MCF 10A (cell line): ENCODE results near the gene TMOD1. TPM values are rescaled to one million over a fixed set of nuclear protein-coding genes. Genes with fewer than 3 reads are reported as not detected.

ENCODE experiments used
- BruUV-seq: library from RNA; stranded (reverse); fragments of 400-500 nt; replicated peaks from 2 replicates; lab custom pipeline; 2021; lab: Mats Ljungman, UMichigan
- CTCF ChIA-PET: fragments of 300-600 bp; sonication (Branson Sonifier 250); formaldehyde crosslinking; extraction: SDS; loops from one replicate; lab custom pipeline; 2021; ENCODE audit warnings: antibody characterized with exemption, inconsistent platforms; lab: Yijun Ruan, JAX
- POLR2A ChIA-PET: fragments of 300-600, 350-650 bp; sonication (Branson Sonifier 250); formaldehyde crosslinking; extraction: SDS; loops from one replicate; lab custom pipeline; 2020; ENCODE audit warnings: antibody characterized with exemption, inconsistent platforms; lab: Yijun Ruan, JAX
- DNase-seq: peaks from one replicate; pipeline ENCODE4 v3.0.0-alpha.2; 2018; ENCODE audit not compliant: unreplicated experiment
- H3K27ac Mint-ChIP-seq: one replicate; pipeline ENCODE4 v1.8.0; 2022; ENCODE audit warnings: mild to moderate bottlenecking, low read depth, mixed read lengths; ENCODE audit not compliant: unreplicated experiment
- H3K27me3 Mint-ChIP-seq: one replicate; pipeline ENCODE4 v1.8.0; 2022; ENCODE audit warnings: mixed read lengths; ENCODE audit not compliant: insufficient read depth, unreplicated experiment
- H3K36me3 Mint-ChIP-seq: one replicate; pipeline ENCODE4 v1.8.0; 2022; ENCODE audit warnings: mild to moderate bottlenecking, moderate library complexity, mixed read lengths; ENCODE audit not compliant: insufficient read depth, unreplicated experiment
- H3K4me1 Mint-ChIP-seq: one replicate; pipeline ENCODE4 v1.8.0; 2022; ENCODE audit warnings: mixed read lengths; ENCODE audit not compliant: insufficient read depth, unreplicated experiment
- H3K4me3 Mint-ChIP-seq: one replicate; pipeline ENCODE4 v1.8.0; 2022; ENCODE audit warnings: mild to moderate bottlenecking, moderate library complexity, mixed read lengths; ENCODE audit not compliant: unreplicated experiment
- H3K9me3 Mint-ChIP-seq: one replicate; pipeline ENCODE4 v1.8.0; 2022; ENCODE audit warnings: mixed read lengths; ENCODE audit not compliant: unreplicated experiment
- intact Hi-C: fragments of 100-400 bp; cut with micrococcal nuclease; formaldehyde crosslinking; loops from 2 replicates; pipeline ENCODE4 v1.14.1; 2022
- total RNA-seq: library from RNA; stranded (reverse); gene quantifications from 2 replicates; pipeline ENCODE4 v1.2.3, GENCODE V29; 2022
- TF ChIP-seq, protein P1 (sequence below): fragments of 200-600 bp; IDR thresholded peaks from one replicate; pipeline ENCODE4 v1.8.0; 2022; ENCODE audit warnings: antibody characterized with exemption, mild to moderate bottlenecking; ENCODE audit not compliant: unreplicated experiment

Gene TMOD1
- total RNA-seq, 1 experiment from 2014 or later, result 0.26 TPM

DNA sequence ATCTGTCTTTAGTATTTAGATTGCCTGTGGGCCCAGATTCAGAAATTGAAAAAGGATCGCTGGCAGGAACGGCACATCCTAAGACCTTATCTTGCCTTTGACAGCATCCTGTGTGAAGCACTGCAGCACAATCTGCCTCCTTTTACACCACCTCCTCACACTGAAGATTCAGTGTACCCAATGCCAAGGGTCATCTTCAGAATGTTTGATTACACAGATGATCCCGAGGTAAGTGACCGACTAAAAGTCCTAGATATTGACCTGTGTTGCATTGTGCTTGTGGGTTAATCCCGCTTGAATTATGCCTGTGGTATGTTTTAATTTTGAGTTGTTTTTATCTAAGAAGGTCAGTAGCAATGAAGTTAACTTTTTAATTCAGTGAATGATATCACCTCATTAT is 146.5 kb downstream of the TMOD1 start:
- H3K9me3 Mint-ChIP-seq, result no peaks in the 10 kb centered on the region
- no peak overlapping the region for H3K27ac Mint-ChIP-seq
- no peak for DNase-seq
- BruUV-seq, result no TSS peak
- H3K36me3 Mint-ChIP-seq, result peaks cover 77% of the 10 kb centered on the region
- H3K4me3 Mint-ChIP-seq, result no peak overlapping the region
- H3K27me3 Mint-ChIP-seq, result no peaks in the 10 kb centered on the region
- ChIA-PET CTCF (interaction anchor here (0.6 to 1.7 kb wide), 2 partner anchors 11 to 19 kb away, joined by 3 to 4 read pairs; no protein-coding TSS in a partner anchor), POLR2A (interaction anchor here (0.6 to 3.0 kb wide), 3 partner anchors 9 to 27 kb away, joined by 3 to 18 read pairs (median 4); partner anchors contain the start of genes NCBP1 and TSTD2)
- peaks cover 6% of the 10 kb centered on the region for H3K4me1 Mint-ChIP-seq
- TF ChIP-seq, protein P1, sequence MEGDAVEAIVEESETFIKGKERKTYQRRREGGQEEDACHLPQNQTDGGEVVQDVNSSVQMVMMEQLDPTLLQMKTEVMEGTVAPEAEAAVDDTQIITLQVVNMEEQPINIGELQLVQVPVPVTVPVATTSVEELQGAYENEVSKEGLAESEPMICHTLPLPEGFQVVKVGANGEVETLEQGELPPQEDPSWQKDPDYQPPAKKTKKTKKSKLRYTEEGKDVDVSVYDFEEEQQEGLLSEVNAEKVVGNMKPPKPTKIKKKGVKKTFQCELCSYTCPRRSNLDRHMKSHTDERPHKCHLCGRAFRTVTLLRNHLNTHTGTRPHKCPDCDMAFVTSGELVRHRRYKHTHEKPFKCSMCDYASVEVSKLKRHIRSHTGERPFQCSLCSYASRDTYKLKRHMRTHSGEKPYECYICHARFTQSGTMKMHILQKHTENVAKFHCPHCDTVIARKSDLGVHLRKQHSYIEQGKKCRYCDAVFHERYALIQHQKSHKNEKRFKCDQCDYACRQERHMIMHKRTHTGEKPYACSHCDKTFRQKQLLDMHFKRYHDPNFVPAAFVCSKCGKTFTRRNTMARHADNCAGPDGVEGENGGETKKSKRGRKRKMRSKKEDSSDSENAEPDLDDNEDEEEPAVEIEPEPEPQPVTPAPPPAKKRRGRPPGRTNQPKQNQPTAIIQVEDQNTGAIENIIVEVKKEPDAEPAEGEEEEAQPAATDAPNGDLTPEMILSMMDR, result no peak
- intact Hi-C loops, result no loop called here

Other genes with a start within 250 kb of the TMOD1 start
- 5.1 and 6.3 TPM in 2 replicates for gene CCDC180, start 194.0 kb upstream of the TMOD1 start, total RNA-seq
- gene TDRD7, start 89.6 kb upstream of the TMOD1 start, total RNA-seq, result 7.1 and 8.2 TPM in 2 replicates
- gene TSTD2, start 131.7 kb downstream of the TMOD1 start, total RNA-seq, result 18.0 and 19.0 TPM in 2 replicates
- 35.6 and 38.7 TPM in 2 replicates for gene NCBP1, start 132.2 kb downstream of the TMOD1 start, total RNA-seq
- gene XPA, start 195.7 kb downstream of the TMOD1 start, total RNA-seq, result 11.8 and 12.3 TPM in 2 replicates